ENCODE measurements around the gene DDX5.
A peak's percentile ranks its signal among the peaks of the same experiment; 100 is the strongest.

The DDX5 gene

DNA sequence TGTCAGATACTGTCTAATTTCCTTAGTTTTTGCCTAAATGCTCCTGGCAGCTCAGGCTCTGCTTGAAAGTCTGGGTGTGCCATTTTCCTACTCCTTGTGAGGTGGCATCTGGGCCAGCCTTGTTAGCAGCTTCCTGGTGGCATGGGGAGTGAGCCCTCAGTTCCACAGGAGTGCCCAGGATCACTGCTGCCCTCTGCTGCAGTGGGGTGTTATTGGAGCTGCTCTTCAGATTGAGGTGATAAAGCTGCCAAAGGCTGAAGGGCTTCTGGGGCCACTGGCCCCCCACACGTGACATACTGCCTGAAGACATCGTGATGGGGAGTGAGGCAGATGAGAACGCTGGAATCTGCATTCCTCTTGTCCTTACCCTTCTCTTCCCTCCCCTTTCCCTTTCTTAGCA, 28.1 kb upstream of the DDX5 start:
- DNase-seq = no peak
- Histone ChIP-seq H3K27me3 (no peaks in the 10 kb centered on the region), H3K9me3 (no peaks in the 10 kb centered on the region), H3K4me1 (no peaks in the 10 kb centered on the region), H3K4me3 (ENCODE audit: low read depth, low read length) (no peak overlapping the region), H3K36me3 (peaks cover 94% of the 10 kb centered on the region)
- TF ChIP-seq, protein P1, sequence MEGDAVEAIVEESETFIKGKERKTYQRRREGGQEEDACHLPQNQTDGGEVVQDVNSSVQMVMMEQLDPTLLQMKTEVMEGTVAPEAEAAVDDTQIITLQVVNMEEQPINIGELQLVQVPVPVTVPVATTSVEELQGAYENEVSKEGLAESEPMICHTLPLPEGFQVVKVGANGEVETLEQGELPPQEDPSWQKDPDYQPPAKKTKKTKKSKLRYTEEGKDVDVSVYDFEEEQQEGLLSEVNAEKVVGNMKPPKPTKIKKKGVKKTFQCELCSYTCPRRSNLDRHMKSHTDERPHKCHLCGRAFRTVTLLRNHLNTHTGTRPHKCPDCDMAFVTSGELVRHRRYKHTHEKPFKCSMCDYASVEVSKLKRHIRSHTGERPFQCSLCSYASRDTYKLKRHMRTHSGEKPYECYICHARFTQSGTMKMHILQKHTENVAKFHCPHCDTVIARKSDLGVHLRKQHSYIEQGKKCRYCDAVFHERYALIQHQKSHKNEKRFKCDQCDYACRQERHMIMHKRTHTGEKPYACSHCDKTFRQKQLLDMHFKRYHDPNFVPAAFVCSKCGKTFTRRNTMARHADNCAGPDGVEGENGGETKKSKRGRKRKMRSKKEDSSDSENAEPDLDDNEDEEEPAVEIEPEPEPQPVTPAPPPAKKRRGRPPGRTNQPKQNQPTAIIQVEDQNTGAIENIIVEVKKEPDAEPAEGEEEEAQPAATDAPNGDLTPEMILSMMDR (IDR thresholded peaks at IDR 0.05; ENCODE audit: low read depth, low read length) = peak; percentile 29; the same call in 1 of the 2 replicates

DNA sequence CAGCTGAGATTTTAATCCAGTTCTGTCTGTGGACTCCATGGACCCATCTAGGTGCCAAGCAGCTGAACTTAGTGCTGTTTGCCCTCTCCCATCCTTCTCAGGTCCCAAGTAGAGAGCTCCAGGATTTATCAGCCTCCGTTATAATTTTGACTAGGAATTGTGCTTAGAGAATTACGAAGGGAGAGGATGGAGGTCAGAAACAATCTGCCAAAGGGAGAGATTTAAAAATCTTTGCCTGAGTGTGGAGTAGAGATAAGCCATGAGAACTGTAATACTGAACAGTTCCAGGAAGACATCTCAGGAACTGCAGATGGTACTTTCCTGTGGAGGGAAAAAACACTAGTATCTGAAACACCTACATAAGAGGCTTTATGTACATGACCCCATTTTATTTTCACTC, 27.7 kb upstream of the DDX5 start:
- Histone ChIP-seq H3K36me3 (peaks cover 94% of the 10 kb centered on the region), H3K27me3 (no peaks in the 10 kb centered on the region), H3K4me1 (no peaks in the 10 kb centered on the region), H3K4me3 (ENCODE audit: low read depth, low read length) (no peak overlapping the region), H3K9me3 (no peaks in the 10 kb centered on the region)
- DNase-seq = no peak
- TF ChIP-seq, protein P1 (IDR thresholded peaks at IDR 0.05; ENCODE audit: low read depth, low read length) = no peak

DNA sequence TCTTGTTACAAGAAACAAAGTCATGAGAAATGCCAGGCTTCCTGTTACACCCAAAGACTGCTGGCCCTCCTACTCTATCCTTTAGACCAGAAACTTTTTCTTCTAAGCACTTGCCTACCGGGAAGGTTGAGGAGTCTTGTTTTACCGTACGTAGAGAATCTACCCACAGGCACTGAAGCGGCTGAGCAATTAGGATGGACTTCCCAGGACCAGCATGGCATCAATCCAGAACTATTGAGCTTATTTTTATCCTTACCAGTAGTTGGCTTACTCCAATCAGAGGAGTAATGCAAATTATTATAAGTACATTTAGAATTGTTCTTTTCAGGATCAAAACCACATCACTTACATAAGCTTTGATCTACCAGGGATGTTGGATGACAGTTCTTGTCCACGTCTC, 26.3 kb upstream of the DDX5 start:
- Histone ChIP-seq H3K9me3 (no peaks in the 10 kb centered on the region), H3K4me3 (ENCODE audit: low read depth, low read length) (no peak overlapping the region), H3K4me1 (no peaks in the 10 kb centered on the region), H3K36me3 (peaks cover 92% of the 10 kb centered on the region), H3K27me3 (no peaks in the 10 kb centered on the region)
- DNase-seq = no peak
- TF ChIP-seq, protein P1 (IDR thresholded peaks at IDR 0.05; ENCODE audit: low read depth, low read length) = no peak

DNA sequence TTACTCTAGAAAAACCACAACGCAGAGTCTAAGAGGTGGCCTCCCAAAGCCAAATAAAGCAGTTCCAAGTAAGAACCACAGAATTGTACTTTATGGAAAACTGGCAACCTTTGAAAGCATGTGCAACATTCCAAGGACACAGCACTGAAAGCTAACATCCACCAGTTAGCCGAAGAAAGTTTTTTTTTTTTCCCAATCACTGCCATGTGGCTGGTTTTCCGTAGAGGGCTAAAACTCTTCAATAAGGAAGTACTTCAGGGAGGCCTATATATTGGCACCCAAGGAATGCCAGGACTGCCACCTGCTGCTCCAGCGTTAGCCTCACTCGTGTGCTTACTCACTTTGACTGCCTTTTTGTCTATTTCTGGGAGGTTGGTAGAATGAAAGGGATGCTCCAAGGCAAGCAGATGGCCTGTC, 25.9 kb upstream of the DDX5 start:
- no peak for DNase-seq
- peaks cover 92% of the 10 kb centered on the region for H3K36me3 ChIP-seq
- TF ChIP-seq, protein P1 (IDR thresholded peaks at IDR 0.05; ENCODE audit: low read depth, low read length) = no peak
- no peaks in the 10 kb centered on the region for H3K27me3 ChIP-seq
- H3K9me3 ChIP-seq = no peaks in the 10 kb centered on the region
- H3K4me3 ChIP-seq (ENCODE audit: low read depth, low read length) = no peak overlapping the region
- no peaks in the 10 kb centered on the region for H3K4me1 ChIP-seq

DNA sequence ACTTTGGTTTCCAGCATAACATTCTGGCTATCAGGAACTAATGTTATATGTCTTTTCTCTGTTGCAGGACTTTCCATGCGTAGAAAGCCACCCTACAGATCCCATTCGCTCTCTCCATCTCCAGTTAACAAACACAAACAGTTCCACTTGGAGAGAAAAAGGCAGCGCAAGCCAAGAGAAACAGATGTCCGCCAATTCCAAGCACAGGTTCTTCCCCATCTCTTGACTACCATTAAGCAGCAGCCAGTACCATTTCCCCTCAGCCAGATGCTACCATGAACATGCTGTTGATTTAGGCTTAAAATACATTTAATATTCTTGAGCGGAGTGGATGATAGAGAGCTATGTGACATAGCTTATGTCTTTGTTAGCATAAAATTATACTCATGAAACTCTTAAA, 23.1 kb upstream of the DDX5 start:
- no peaks in the 10 kb centered on the region for H3K27me3 ChIP-seq
- DNase-seq = no peak

DNA sequence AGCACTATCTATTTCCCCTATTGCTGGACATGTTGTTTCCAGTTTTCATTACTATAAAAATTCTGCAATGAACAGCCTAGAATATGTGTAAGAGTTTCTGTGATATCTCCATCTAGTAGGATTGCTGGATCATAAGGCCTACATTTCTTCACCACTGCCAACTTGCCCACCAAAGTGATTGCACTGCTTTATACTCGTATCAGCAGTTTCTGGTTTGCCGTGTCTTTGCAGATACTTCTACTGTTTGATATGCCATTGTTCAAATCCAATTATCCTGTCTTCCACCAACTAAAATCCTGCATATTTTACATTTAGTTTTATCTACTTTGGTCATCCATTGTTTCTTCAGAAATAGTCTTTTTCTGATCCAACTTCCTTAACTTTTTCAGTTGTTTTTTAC, 21.8 kb upstream of the DDX5 start:
- H3K4me3 ChIP-seq (ENCODE audit: low read depth, low read length) = no peak overlapping the region
- TF ChIP-seq, protein P1 (IDR thresholded peaks at IDR 0.05; ENCODE audit: low read depth, low read length) = no peak
- H3K36me3 ChIP-seq = peaks cover 93% of the 10 kb centered on the region
- no peaks in the 10 kb centered on the region for H3K27me3 ChIP-seq
- no peaks in the 10 kb centered on the region for H3K4me1 ChIP-seq
- DNase-seq = no peak
- H3K9me3 ChIP-seq = no peaks in the 10 kb centered on the region

More for the DNA sequence above, 23.1 kb upstream of the DDX5 start:
- no peaks in the 10 kb centered on the region for H3K4me1 ChIP-seq
- H3K4me3 ChIP-seq (ENCODE audit: low read depth, low read length) = no peak overlapping the region
- peaks cover 94% of the 10 kb centered on the region for H3K36me3 ChIP-seq
- H3K9me3 ChIP-seq = no peaks in the 10 kb centered on the region
- TF ChIP-seq, protein P1 (IDR thresholded peaks at IDR 0.05; ENCODE audit: low read depth, low read length) = no peak
